Fibroblast of pulmonary artery (primary cell): ENCODE data around the gene SEMG2.

Experiments used
- DNase-seq: peaks from one replicate; pipeline ENCODE4 v3.0.0-alpha.2; 2010; ENCODE audit warnings: low read depth
- H3K4me3 ChIP-seq: replicated peaks from 2 replicates; pipeline ENCODE4 v1.5.1; 2011; ENCODE audit warnings: low read depth, mild to moderate bottlenecking, control low read depth, low read length, moderate library complexity
- CTCF ChIP-seq: IDR thresholded peaks from 2 replicates; pipeline ENCODE4 v1.5.1; 2011; ENCODE audit warnings: mild to moderate bottlenecking, control low read depth, low read length, inconsistent platforms; ENCODE audit errors: missing control alignments

Gene SEMG2

GRCh38 chr20:45229264-45230056 lies 8.3 kb downstream of the SEMG2 start:
- DNase-seq, result peak; percentile 7
- peak; percentile 45 for TF ChIP-seq CTCF
- no peak overlapping the region for H3K4me3 ChIP-seq

GRCh38 chr20:45230631-45231030 lies 9.5 kb downstream of the SEMG2 start:
- no peak for TF ChIP-seq CTCF
- H3K4me3 ChIP-seq, result no peak overlapping the region
- DNase-seq, result no peak

- no peak overlapping the region for H3K4me3 ChIP-seq
- peak; percentile 39 for TF ChIP-seq CTCF
- DNase-seq, result no peak
Measured at GRCh38 chr20:45235995-45236394, 14.8 kb downstream of the SEMG2 start.

GRCh38 chr20:45238139-45238538 lies 17.0 kb downstream of the SEMG2 start:
- DNase-seq, result no peak
- TF ChIP-seq CTCF, result no peak
- H3K4me3 ChIP-seq, result no peak overlapping the region

- H3K4me3 ChIP-seq, result no peak overlapping the region
- no peak for TF ChIP-seq CTCF
- no peak for DNase-seq
Measured at GRCh38 chr20:45246109-45246508, 24.9 kb downstream of the SEMG2 start.

GRCh38 chr20:45247865-45248264 lies 26.7 kb downstream of the SEMG2 start:
- H3K4me3 ChIP-seq, result no peak overlapping the region
- no peak for TF ChIP-seq CTCF
- DNase-seq, result no peak

GRCh38 chr20:45248609-45249008 lies 27.4 kb downstream of the SEMG2 start:
- H3K4me3 ChIP-seq, result no peak overlapping the region
- no peak for TF ChIP-seq CTCF
- DNase-seq, result no peak
